WTC11 (cell line): ENCODE results near the gene AKAP9. TPM values are rescaled to one million over a fixed set of nuclear protein-coding genes. Genes with fewer than 3 reads are reported as not detected.

ENCODE experiments used
- ATAC-seq: fragments of 200-7000 bp; cut with Tn5 transposase; 2 replicates; pipeline ENCODE4 v1.10.0; 2021; ENCODE audit warnings: mild to moderate bottlenecking, moderate library complexity
- CTCF ChIA-PET: fragments of 300-600 bp; sonication (Branson Sonifier 250); formaldehyde crosslinking; loops from one replicate; lab custom pipeline; 2021; ENCODE audit warnings: antibody characterized with exemption; lab: Charles Lee
- POLR2A ChIA-PET: fragments of 350-600 bp; sonication (Branson Sonifier 250); formaldehyde crosslinking; loops from one replicate; lab custom pipeline; 2021; ENCODE audit warnings: antibody characterized with exemption; lab: Charles Lee
- DNase-seq: peaks from one replicate; pipeline ENCODE4 v3.0.0; 2021; ENCODE audit warnings: low spot score
- H3K27ac Mint-ChIP-seq: 2 replicates; pipeline ENCODE4 v1.8.0; 2021; ENCODE audit warnings: mixed read lengths
- H3K27me3 Mint-ChIP-seq: 2 replicates; pipeline ENCODE4 v1.8.0; 2021; ENCODE audit warnings: low read depth, mild to moderate bottlenecking, moderate library complexity, mixed read lengths
- H3K36me3 Mint-ChIP-seq: 2 replicates; pipeline ENCODE4 v1.8.0; 2021; ENCODE audit warnings: mixed read lengths
- H3K4me1 Mint-ChIP-seq: 2 replicates; pipeline ENCODE4 v1.8.0; 2022; ENCODE audit warnings: mixed read lengths
- H3K4me3 Mint-ChIP-seq: 2 replicates; pipeline ENCODE4 v1.8.0; 2021; ENCODE audit warnings: mild to moderate bottlenecking, moderate library complexity, mixed read lengths
- H3K9me3 Mint-ChIP-seq: 2 replicates; pipeline ENCODE4 v1.8.0; 2021; ENCODE audit warnings: mixed read lengths
- ARID4B ChIP-seq: sonication (generic); formaldehyde crosslinking; IDR thresholded peaks from 2 replicates; pipeline ENCODE4 v1.8.0; 2023; ENCODE audit warnings: missing genetic modification reagents, mild to moderate bottlenecking, borderline replicate concordance
- ATF3 ChIP-seq: sonication (generic); formaldehyde crosslinking; conservative IDR thresholded peaks from 2 replicates; pipeline ENCODE4 v1.8.1; 2022; ENCODE audit warnings: mild to moderate bottlenecking, missing genetic modification reagents
- CREB1 ChIP-seq: sonication (generic); formaldehyde crosslinking; IDR thresholded peaks from 2 replicates; pipeline ENCODE4 v1.8.0; 2023; ENCODE audit warnings: mild to moderate bottlenecking, missing genetic modification reagents
- CTCF ChIP-seq: fragments of 200-600 bp; IDR thresholded peaks from 2 replicates; pipeline ENCODE4 v1.8.0; 2022; ENCODE audit warnings: antibody characterized with exemption
- FOXJ3 ChIP-seq: sonication (generic); formaldehyde crosslinking; IDR thresholded peaks from 2 replicates; pipeline ENCODE4 v1.9.0; 2021; ENCODE audit warnings: missing genetic modification reagents, mild to moderate bottlenecking, borderline replicate concordance
- GRHL2 ChIP-seq: fragments of 250-450 bp; sonication (Bioruptor Pico); IDR thresholded peaks from 2 replicates; pipeline ENCODE4 v1.8.0; 2022; ENCODE audit warnings: mild to moderate bottlenecking, moderate library complexity; ENCODE audit not compliant: insufficient replicate concordance, severe bottlenecking
- JUN ChIP-seq: sonication (generic); formaldehyde crosslinking; IDR thresholded peaks from 2 replicates; pipeline ENCODE4 v1.8.0; 2023; ENCODE audit warnings: mild to moderate bottlenecking, missing genetic modification reagents
- NFYB ChIP-seq: sonication (generic); formaldehyde crosslinking; conservative IDR thresholded peaks from 2 replicates; pipeline ENCODE4 v1.8.0; 2022; ENCODE audit warnings: low read depth, missing genetic modification reagents
- STAT6 ChIP-seq: sonication (generic); formaldehyde crosslinking; conservative IDR thresholded peaks from 2 replicates; pipeline ENCODE4 v1.8.1; 2023; ENCODE audit warnings: mild to moderate bottlenecking, low read depth, missing genetic modification reagents, moderate library complexity
- USF2 ChIP-seq: sonication (generic); formaldehyde crosslinking; IDR thresholded peaks from 2 replicates; pipeline ENCODE4 v1.8.1; 2023; ENCODE audit warnings: mild to moderate bottlenecking, missing genetic modification reagents, moderate library complexity
- ZBTB43 ChIP-seq: sonication (generic); formaldehyde crosslinking; IDR thresholded peaks from 2 replicates; pipeline ENCODE4 v1.8.1; 2023; ENCODE audit warnings: mild to moderate bottlenecking, missing genetic modification reagents
- ZMAT4 ChIP-seq: fragments of 250-450 bp; sonication (Bioruptor Pico); IDR thresholded peaks from 2 replicates; pipeline ENCODE4 v1.9.0; 2021; ENCODE audit warnings: mild to moderate bottlenecking
- ZNF219 ChIP-seq: sonication (generic); formaldehyde crosslinking; IDR thresholded peaks from 2 replicates; pipeline ENCODE4 v1.8.0; 2023; ENCODE audit warnings: missing genetic modification reagents, mild to moderate bottlenecking, borderline replicate concordance
- ZNF263 ChIP-seq: sonication (generic); formaldehyde crosslinking; IDR thresholded peaks from 2 replicates; pipeline ENCODE4 v1.8.1; 2022; ENCODE audit warnings: low read depth, mild to moderate bottlenecking, moderate library complexity, missing genetic modification reagents
- ZNF425 ChIP-seq: fragments of 250-450 bp; sonication (Bioruptor Pico); conservative IDR thresholded peaks from 2 replicates; pipeline ENCODE4 v1.9.0; 2021; ENCODE audit warnings: mild to moderate bottlenecking
- total RNA-seq: library from RNA; stranded (reverse); gene quantifications from 3 replicates; pipeline ENCODE4 v1.2.3, GENCODE V29; 2021

Gene AKAP9
- total RNA-seq, 1 experiment from 2014 or later, result 35.2 TPM

GRCh38 chr7:91973639-91974038 is 33.0 kb downstream of the AKAP9 start:
- Mint-ChIP-seq H3K4me3 (no peak overlapping the region), H3K4me1 (peaks cover 14% of the 10 kb centered on the region)
- no peak for TF ChIP-seq GRHL2 (CRISPR knock-in tag)
- no peak for TF ChIP-seq ZNF425 (CRISPR knock-in tag)
- TF ChIP-seq NFYB (CRISPR knock-in tag), result no peak
- no peak for TF ChIP-seq ZNF263 (CRISPR knock-in tag)
- no peak for TF ChIP-seq FOXJ3 (CRISPR knock-in tag)
- no peak for TF ChIP-seq ZMAT4
- no peak for TF ChIP-seq JUN (CRISPR knock-in tag)
- no peak for TF ChIP-seq ZBTB43 (CRISPR knock-in tag)
- TF ChIP-seq USF2 (CRISPR knock-in tag), result no peak
- no peak for TF ChIP-seq ARID4B (CRISPR knock-in tag)
- no peak for TF ChIP-seq ZNF219
- TF ChIP-seq CTCF, result no peak
- no peak for TF ChIP-seq ATF3
- TF ChIP-seq STAT6 (CRISPR knock-in tag), result no peak
- no peak for TF ChIP-seq CREB1 (CRISPR knock-in tag)
- TF ChIP-seq, all 79 proteins: peak for 0
- Mint-ChIP-seq H3K36me3 (no peaks in the 10 kb centered on the region), H3K9me3 (no peaks in the 10 kb centered on the region), H3K27ac (no peak overlapping the region), H3K27me3 (no peaks in the 10 kb centered on the region)
- DNase-seq (no peak), ATAC-seq (no peak)
- POLR2A ChIA-PET, result no interaction called here
- CTCF ChIA-PET, result no interaction called here
